Activated CD4-positive, alpha-beta T cell treated with anti-CD3 and anti-CD28 coated beads for 48 hours (primary cell): ENCODE results near the gene STK32C.
A peak's percentile ranks its signal among the peaks of the same experiment; 100 is the strongest.

Experiments
- DNase-seq: peaks from one replicate; pipeline ENCODE4 v3.0.0-alpha.2; 2020

The STK32C gene

DNA sequence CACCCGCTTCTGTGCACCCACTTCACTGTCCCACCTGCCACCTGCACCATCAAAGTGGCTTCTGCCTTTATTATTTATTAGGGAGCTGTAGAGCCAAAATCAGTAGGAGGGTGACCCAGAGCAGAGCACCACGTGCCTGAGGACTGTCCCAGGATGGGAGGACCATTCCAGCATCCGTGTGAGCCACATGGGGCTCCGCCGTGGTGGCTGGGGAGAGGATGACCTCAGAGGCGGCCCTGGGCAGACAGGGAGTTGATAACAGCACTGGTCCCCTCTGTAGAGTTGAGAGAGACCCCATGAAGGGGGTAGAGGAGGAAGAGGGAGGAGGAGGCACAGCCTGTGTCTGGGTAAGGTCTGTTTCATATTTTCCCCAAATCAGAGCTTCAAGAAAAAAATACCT, 129.7 kb downstream of the STK32C start:
- no peak for DNase-seq

- no peak for DNase-seq
Observed at GRCh38 chr10:132176623-132177500, 130.9 kb downstream of the STK32C start.

DNA sequence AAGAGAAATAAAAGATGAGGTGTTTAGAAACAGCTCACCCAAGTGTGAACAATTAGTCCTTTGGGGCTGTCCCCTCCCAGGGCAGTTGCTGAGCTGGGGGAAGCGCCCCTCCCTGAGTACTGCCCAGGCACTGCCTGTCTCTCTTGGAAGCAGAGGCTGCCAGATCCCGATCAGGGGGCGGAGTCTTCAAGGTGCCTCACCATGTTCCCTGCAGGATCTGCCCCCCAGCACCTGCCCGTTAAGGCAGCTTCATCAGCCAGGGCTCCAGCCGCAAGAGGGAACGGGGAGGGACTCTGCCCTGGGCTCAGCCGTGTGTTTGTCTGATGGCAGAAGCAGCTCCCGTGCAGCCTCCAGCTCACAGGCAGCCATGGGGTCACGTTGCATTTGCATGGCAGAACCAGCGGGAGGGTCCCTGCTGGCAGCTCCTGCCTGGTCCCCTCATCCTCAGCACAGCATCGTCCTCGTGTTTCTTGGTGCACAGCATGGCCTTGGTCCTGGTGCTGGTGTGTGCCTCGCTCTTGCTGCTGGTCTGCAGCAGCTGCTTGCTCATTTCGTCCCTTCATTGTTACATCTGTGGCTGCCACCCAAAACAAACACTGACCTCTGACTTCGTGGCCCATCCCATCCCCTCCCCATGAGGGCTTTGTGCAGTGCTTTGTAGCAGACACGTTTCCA, 131.7 kb downstream of the STK32C start:
- DNase-seq = peak; percentile 46

DNA sequence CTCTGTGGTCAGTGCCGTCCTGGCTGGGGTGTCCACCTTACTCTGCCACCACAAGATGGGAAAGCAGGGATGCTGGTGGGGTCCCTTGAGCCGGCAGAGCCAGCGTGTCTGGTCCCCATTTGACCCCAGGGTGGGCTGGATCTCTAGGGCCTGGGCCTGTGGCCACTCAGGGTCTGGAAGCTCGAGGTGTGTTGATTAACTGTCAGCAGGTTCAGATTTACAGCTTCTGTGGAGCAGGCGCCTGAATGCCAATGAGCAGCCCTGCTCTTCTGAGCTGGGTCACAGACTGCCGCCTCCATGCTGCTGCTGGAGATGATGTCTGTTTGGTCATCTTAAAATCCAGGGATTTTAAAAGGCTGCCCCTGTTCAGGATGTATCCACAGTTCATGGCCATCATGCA, 132.3 kb downstream of the STK32C start:
- no peak for DNase-seq

DNA sequence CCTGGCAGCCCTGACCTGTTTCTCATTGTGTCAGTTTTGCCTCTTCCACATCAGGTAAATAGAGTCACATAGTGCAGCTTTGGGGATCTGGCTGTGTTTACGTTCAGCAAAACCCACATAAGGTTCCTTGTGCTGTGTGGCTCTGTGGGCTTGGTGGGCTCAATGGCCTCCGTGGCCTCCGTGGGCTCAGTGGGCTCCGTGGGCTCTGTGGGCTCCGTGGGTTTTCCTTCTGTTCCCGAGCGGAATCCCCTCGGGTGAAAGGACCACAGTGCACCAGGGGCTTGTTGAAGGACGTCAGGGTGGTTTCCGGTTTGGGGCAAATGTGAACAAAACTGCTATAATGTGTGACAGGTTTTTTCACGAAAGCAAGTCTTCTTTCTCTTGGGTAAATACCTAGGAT, 133.5 kb downstream of the STK32C start:
- no peak for DNase-seq

DNA sequence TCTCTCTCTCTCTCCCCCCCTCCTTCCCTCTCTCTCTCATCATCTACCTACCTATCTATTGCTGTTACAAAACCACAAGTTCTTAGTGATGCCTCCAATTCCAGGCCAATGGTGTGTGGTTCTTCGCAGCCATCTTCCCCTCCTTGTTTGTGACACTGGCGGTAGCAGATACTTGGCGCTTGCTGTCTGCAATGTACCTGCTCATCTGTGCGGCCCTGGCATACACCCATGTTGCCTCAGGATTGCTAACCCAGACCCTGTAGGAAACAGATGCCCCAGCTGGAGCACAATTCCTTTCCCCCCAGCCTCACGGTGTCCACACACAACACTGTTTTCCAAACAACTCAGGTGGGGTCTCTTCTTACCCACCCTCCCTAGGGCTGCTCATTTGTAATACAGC, 134.6 kb downstream of the STK32C start:
- no peak for DNase-seq

DNA sequence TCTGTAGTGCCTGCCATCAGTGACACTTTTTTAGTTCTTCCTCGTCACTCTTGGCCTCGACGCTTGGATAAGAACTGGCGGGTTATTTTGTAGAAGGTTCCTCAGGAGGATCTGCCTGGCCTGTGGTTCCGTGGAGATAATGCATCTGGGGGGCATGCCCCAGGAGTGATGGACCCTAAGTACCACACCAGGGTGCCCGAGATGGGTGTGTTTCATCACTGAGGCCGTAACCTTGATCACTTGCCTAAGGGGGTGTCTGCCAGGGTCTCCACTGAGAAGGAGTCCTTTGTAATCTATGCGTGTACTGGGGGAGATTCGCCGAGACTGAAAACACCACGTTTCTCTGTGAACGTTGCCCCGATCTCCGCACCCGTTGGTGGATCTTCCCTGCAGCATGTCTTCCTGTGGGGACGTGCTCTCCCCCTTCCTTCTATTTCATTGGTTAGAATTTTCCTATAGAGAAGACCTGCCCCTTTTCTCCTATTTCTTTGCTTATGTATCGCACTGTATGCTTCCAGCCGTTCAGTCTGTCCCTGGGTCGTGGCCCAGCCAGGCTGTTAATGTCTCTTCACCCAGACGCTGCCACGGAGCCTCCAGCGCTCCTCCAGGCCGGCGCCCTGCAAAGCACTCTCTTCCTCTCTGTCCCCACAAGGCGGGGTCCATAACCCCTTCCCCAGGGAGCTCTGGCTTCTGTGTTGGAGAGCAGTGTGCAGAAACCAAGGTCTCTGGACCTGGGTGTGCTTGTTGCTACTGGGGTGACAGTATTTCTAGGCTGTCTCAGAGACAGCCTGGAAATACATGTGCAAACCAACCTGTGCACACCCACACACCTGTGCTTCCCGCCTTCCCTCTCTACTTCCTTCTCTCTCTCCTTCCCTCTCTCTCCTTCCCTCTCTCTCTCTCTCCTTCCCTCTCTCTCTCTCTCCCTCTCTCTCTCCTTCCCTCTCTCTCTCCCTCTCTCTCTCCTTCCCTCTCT, 135.4 kb downstream of the STK32C start:
- no peak for DNase-seq

GRCh38 chr10:132170561-132171361, 137.0 kb downstream of the STK32C start:
- DNase-seq = no peak

- DNase-seq = no peak
Observed at GRCh38 chr10:132169766-132170560, 137.8 kb downstream of the STK32C start.

DNA sequence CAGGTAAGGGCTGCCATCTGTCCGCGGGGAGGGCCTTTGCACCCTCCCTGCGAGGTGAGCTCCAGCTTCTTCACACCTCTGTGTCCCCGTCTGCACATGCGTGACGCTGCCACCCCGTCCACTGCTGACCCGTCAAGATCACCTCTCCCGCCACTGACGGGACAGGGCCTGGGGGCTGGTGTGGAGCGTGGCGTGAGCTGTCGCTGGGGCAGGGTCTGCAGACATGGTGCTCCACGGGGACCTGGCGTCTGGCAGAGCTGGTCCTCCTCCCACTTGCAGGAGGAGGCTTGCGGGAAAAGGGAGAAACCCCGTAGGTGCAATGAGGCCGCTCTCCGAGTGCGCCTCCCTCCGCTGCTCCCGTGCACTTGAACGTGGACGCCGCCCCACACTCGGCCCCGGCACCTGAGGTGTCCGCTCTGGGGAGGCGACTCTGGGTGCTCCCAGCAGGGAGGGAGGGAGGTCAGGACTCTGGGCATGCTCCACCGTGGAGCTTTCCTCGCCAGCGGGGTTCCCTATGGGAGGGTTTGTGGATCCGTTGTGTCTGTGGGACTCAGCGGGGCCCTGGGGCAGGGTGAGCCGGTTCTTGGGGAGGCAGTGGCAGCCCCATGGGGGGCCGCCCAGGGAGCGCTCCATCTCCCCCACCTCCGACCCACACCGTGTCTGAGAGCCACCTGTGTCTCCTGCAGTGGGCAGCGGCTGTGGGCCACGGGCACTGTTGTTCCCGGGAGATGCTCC, 138.6 kb downstream of the STK32C start:
- DNase-seq = no peak

GRCh38 chr10:132168571-132169030, 139.1 kb downstream of the STK32C start:
- DNase-seq = no peak

DNA sequence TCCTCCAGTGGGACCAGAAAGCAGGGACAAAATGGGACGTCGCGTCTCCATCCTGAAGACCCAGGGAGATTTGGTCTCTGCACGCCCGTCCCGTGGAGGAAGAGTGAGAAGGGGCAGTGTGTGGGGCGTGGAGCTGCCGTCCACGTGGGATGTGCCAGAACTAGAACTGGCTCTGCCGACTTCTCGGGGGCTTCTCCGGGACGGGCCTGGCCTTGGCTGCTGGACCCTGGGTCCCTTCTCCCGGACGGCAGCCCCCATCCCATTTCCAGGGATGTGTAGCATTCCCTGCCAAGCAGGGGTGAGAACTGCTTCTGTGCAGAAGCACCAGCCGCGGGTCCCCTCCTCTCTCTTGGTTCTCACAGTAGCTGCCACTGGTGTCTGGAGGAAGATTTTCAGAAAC, 139.8 kb downstream of the STK32C start:
- no peak for DNase-seq

DNA sequence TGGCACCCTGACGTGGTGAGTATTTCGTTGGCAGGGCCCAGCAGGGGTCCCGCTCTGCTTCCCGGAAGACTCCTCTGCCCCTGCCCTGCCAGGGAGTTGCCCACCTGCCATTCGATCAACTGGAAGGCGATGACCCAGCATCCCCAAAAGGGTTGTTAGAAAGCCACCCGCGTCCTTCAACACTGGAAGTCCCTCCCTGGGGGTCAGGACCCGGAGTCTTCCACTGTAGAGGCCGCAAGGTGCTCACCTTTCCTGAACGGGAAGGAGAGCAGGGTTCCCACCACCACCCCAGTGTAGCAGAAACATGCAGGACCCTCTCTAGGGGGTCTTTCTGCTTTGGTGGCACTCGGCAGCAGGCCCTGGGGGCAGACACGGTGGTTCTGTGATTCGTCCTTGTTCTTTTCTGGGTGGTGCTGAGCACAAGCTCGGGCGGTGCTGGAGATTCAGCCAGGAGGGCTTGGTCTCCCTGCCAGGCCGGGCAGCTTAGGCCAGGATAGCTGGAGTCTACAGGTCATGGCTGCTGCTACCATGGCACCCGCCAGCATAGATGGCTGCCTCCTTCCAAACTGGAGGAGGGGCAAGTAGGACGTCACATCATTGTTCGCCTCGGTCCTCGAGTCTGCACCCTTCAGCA, 140.6 kb downstream of the STK32C start:
- no peak for DNase-seq

- DNase-seq = no peak
Observed at GRCh38 chr10:132166216-132166950, 141.4 kb downstream of the STK32C start.

DNA sequence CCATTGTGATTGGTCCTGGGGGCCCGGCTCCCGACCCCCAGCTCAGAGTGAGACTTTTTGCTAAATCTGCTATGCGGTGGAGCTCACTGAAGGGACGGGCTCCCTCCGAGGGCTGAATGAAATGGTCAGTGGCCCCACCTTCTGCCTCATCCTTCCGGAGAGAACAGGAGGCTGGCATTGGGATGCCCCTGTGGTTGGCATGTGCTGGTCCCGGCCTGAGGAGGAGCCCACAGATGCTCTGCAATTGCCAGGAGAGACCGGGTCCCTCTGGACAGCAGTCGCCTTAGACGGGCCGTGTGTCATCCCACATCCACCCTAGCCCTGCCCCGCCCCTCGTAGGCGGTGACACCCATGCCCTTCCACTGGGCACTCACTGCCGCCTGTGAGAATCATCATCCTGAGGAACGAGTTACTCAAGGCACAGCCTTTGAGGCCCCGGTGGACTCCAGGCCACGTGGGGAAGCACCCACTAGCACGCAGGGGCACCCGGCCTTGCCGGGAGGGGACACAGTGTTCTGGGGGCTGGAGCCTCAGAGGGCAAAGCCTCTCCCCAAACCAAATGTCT, 142.3 kb downstream of the STK32C start:
- DNase-seq = no peak

DNA sequence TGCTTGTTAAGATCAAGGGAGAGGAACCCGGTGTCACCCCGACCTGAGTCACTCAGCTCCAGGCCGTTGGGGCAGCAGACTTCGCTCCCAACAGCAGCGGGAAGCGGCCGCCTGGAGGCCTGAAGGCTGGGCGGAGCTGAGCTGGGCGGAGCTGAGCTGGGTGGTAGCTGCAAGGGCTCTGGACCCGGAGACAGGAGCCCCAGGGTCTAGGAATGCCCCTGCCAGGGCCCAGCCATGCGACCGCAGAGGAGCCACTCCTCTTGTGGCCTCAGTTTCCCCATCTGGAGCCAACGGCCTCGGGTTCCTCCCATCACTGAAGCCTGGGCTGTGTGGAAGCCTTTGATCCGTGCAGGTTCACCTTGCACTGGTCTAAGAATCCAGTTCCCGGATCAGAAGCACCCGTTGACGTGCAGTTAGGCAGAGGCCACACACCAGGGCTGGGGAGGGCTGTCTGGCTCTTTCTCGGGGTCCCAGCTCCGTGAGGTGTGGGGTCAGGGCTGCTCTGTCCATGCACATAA, 142.9 kb downstream of the STK32C start:
- DNase-seq = no peak

- DNase-seq = no peak
Observed at GRCh38 chr10:132163826-132164515, 143.8 kb downstream of the STK32C start.

DNA sequence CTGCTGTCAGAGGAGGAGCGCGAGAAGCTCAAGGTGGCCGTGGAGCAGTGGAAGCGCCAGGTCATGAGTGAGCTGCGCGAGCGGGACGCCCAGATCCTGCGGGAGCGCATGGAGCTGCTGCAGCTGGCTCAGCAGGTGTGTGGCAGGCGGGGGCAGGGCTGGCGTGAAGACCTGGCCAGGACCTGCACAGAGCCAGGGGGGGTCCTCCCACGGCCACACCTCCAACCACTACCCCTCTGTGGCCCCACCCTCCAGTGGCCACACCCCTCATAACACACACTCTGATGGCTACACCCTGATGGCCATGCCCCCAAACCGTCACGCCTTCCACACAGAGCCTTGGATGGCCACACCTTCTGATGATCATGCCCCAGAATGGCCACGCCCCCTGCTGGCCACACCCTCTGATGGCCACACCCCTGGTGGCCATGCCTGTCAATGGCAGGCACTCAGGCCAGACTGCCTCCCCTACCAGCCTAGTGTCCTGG, 144.4 kb downstream of the STK32C start:
- peak; percentile 86 for DNase-seq
